ENCODE results near the gene CD99.
"Not testable (repeated sequence)": the region's sequence is repeated elsewhere in the genome, so short reads cannot be mapped to it uniquely, and the experiment has no call there.

The CD99 gene

GRCh38 chrX:2712890-2713840, 22.1 kb downstream of the CD99 start:
- DNase-seq, result peak in 1 of 42 donors; percentile 20
- intact Hi-C loops (cut with DNase I), result no loop called here

GRCh38 chrX:2714551-2714950, 23.5 kb downstream of the CD99 start:
- intact Hi-C loops (cut with DNase I), result no loop called here
- DNase-seq, result no peak

GRCh38 chrX:2715066-2715600, 24.0 kb downstream of the CD99 start:
- peak in 1 of 42 donors; percentile 22 for DNase-seq
- intact Hi-C loops (cut with DNase I), result no loop called here

- intact Hi-C loops (cut with DNase I), result no loop called here
- DNase-seq, result no peak
Observed at GRCh38 chrX:2717312-2717711, 26.2 kb downstream of the CD99 start.

- DNase-seq, result no peak
- intact Hi-C loops (cut with DNase I), result no loop called here
Observed at GRCh38 chrX:2718821-2719220, 27.7 kb downstream of the CD99 start.

- intact Hi-C loops (cut with DNase I), result no loop called here
- DNase-seq, result no peak
Observed at GRCh38 chrX:2719774-2720447, 28.8 kb downstream of the CD99 start.

- intact Hi-C loops (cut with DNase I), result no loop called here
- DNase-seq, result no peak
Observed at GRCh38 chrX:2723286-2723879, 32.3 kb downstream of the CD99 start.

GRCh38 chrX:2727264-2727663, 36.2 kb downstream of the CD99 start:
- DNase-seq; intact Hi-C loops (cut with DNase I): not testable (repeated sequence)

GRCh38 chrX:2732076-2732475, 41.0 kb downstream of the CD99 start:
- DNase-seq, result no peak
- intact Hi-C loops (cut with DNase I), result no loop called here

GRCh38 chrX:2732649-2733048, 41.6 kb downstream of the CD99 start:
- DNase-seq, result no peak
- intact Hi-C loops (cut with DNase I), result no loop called here

GRCh38 chrX:2733286-2733685, 42.2 kb downstream of the CD99 start:
- intact Hi-C loops (cut with DNase I), result no loop called here
- no peak for DNase-seq

GRCh38 chrX:2735270-2735669, 44.2 kb downstream of the CD99 start:
- intact Hi-C loops (cut with DNase I), result no loop called here
- no peak for DNase-seq

- DNase-seq, result no peak
- intact Hi-C loops (cut with DNase I), result no loop called here
Observed at GRCh38 chrX:2740672-2741071, 49.6 kb downstream of the CD99 start.

- intact Hi-C loops (cut with DNase I), result no loop called here
Observed at GRCh38 chrX:2741386-2741785, 50.3 kb downstream of the CD99 start.

GRCh38 chrX:2746250-2746649, 55.2 kb downstream of the CD99 start:
- intact Hi-C loops (cut with DNase I); DNase-seq: not testable (repeated sequence)

More at GRCh38 chrX:2741386-2741785, 50.3 kb downstream of the CD99 start:
- DNase-seq, result no peak

- intact Hi-C loops (cut with DNase I), result no loop called here
- DNase-seq, result no peak
Observed at GRCh38 chrX:2748171-2748814, 57.2 kb downstream of the CD99 start.

- DNase-seq, result no peak
- intact Hi-C loops (cut with DNase I), result no loop called here
Observed at GRCh38 chrX:2748815-2749188, 57.7 kb downstream of the CD99 start.

- DNase-seq, result no peak
- intact Hi-C loops (cut with DNase I), result no loop called here
Observed at GRCh38 chrX:2751291-2751690, 60.2 kb downstream of the CD99 start.

- DNase-seq; intact Hi-C loops (cut with DNase I): not testable (repeated sequence)
Observed at GRCh38 chrX:2751874-2752300, 60.8 kb downstream of the CD99 start, which contains the start of gene XG. Gene XG (plus strand): TSS chrX:2752040. CDS start chrX:2752275, 235 bp downstream.

All from head of caudate nucleus (tissue), 42 donors.